ENCODE measurements around the gene CAMK2B.

The CAMK2B gene

DNA sequence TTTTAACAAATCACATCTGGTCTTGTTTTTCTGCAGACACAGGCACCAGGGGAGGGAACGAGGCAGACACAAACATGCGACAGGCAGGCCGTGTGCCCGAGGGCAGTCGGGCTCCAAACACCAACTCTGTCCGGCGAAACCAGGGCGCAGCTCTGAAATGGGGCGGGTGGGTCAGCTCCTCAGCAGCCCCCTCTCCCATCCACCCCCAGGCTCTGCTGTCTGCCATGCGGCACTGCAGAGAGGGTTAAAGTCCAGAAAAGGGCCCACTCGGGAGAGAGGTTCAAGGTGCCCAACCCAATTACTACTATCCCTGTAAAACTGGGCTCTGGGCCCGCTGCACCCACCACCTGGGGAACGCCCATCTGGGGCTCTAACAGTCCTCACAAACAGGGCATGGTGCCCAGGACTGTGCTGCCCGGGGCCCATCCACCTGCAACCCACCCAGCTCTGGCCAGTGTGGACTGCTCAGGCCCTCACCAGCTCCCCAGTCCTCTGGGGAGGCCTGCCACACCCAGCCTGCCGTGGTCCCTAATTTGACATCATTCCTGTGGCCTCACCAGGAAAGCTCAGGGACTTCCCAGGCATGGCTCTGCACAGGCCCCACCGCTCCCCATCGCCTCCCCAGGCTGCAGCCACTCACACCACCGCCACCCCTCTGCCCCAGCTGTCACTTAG is 105.9 kb downstream of the CAMK2B start:
- TF ChIP-seq GATA3 (IDR thresholded peaks at IDR 0.05; ENCODE audit: low read depth, low read length) (no peak), GATA2 (IDR thresholded peaks at IDR 0.05; ENCODE audit: low read depth, low read length) (no peak)

GRCh38 chr7:44218418-44219201 is 106.8 kb downstream of the CAMK2B start:
- no peak for TF ChIP-seq GATA3 (IDR thresholded peaks at IDR 0.05; ENCODE audit: low read depth, low read length)

- no peak for TF ChIP-seq GATA2 (IDR thresholded peaks at IDR 0.05; ENCODE audit: low read depth, low read length)
- TF ChIP-seq GATA3 (IDR thresholded peaks at IDR 0.05; ENCODE audit: low read depth, low read length), result no peak
Measured at GRCh38 chr7:44217852-44218402, 107.5 kb downstream of the CAMK2B start.

- TF ChIP-seq GATA2 (IDR thresholded peaks at IDR 0.05; ENCODE audit: low read depth, low read length) (no peak), GATA3 (IDR thresholded peaks at IDR 0.05; ENCODE audit: low read depth, low read length) (no peak)
Measured at GRCh38 chr7:44217223-44217714, 108.1 kb downstream of the CAMK2B start.

DNA sequence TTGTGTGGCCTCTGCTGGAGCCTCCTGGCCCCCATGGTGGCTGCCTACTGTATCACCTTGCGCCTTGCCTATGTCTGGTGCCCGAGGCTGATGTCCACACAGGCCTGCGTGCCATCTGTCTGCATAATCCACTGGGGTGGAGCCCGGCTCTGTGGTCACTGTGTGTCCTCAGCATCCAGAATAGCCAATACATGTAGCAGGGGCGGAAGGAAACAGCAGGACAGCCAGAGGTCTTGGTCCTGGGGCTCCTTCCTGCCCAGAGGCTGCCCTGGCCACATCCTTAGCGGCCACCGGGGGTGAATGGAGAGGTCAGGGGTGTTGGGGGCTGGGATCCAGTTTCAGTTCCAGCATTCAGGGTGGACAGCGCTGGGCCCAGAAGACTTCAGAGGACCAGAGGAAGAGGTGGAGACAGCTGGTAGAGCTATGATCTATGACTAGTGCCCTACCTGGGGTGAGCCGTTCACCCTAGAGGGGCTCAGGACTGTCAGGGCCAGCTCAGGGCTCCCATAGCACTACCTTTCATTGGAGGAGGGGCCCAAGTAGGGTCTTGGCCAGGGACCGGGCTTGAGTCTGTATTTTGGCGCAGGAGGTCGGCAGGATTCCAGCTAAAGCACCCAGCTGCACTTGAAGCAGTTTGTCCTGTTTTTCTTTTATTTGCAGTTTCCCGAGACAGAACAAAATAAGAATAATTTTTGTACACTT is 108.7 kb downstream of the CAMK2B start:
- TF ChIP-seq GATA2 (IDR thresholded peaks at IDR 0.05; ENCODE audit: low read depth, low read length), result no peak
- TF ChIP-seq GATA3 (IDR thresholded peaks at IDR 0.05; ENCODE audit: low read depth, low read length), result no peak

GRCh38 chr7:44216019-44216418 is 109.4 kb downstream of the CAMK2B start:
- no peak for TF ChIP-seq GATA2 (IDR thresholded peaks at IDR 0.05; ENCODE audit: low read depth, low read length)
- TF ChIP-seq GATA3 (IDR thresholded peaks at IDR 0.05; ENCODE audit: low read depth, low read length), result no peak

GRCh38 chr7:44215531-44215930 is 109.9 kb downstream of the CAMK2B start:
- TF ChIP-seq GATA2 (IDR thresholded peaks at IDR 0.05; ENCODE audit: low read depth, low read length) (no peak), GATA3 (IDR thresholded peaks at IDR 0.05; ENCODE audit: low read depth, low read length) (no peak)

GRCh38 chr7:44213877-44214388 is 111.5 kb downstream of the CAMK2B start:
- no peak for TF ChIP-seq GATA3 (IDR thresholded peaks at IDR 0.05; ENCODE audit: low read depth, low read length)
- TF ChIP-seq GATA2 (IDR thresholded peaks at IDR 0.05; ENCODE audit: low read depth, low read length), result no peak

DNA sequence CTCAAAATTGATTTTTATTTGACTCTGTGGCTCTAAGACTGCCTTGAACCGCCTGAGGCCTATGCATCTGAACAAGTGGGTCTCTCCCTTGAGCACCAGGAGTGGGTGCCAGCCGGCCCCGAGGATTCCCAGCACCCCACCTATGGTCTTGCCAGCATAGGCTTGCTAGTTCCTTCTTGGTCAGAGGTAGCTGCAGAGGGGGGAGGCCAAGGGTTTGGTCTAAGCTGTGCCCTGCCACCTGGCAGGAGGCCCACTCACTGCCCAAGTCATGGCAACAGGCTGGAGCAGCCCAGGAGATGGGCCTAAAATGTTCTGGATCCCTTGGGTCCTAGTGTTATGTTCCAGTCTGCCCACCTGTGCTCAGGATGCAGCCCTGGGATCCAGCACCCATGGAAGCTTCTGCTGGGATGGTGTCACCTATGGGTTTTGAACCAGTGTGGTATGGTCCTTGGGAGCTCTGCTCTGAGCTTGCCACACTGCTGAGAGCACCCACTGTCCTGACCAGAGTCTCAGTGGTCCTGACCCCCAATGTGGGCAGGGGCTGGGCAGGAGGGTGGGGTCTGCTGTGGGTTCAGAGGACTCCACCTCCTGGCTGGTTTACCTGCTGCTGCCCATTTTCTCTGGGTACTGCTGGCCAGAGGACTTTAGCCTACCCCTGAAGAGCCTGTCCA is 112.1 kb downstream of the CAMK2B start:
- no peak for TF ChIP-seq GATA3 (IDR thresholded peaks at IDR 0.05; ENCODE audit: low read depth, low read length)

DNA sequence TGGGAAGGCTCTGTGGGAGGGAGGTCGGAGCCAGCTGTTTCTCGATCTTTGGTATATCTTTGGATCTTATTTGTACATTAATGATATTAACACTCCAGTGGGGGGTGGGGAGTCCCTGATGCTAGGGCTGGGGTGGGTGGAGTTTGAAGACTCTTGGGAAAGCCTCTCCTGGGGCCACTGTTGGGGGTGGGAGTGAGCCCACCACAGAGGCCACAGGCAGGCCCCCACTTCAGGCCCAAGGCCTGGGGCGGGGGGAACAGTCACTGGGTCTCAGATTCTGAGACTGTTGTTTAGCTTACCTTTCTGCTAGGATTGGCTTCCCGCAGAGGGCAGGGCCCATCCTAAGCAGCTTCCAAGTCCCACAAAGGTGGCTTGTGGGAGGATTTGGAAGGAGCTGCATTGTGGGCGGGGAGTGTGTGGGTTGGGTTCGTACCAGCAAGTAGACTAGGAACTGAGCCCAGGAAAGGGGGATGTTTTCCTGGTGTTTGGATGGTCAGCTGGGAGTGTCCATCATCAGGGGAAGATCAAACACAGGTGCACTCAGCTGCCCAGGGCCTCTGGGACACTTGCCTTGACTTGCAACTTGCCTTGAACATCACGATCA is 112.7 kb downstream of the CAMK2B start:
- TF ChIP-seq GATA2 (IDR thresholded peaks at IDR 0.05; ENCODE audit: low read depth, low read length) (no peak), GATA3 (IDR thresholded peaks at IDR 0.05; ENCODE audit: low read depth, low read length) (no peak)

- TF ChIP-seq GATA2 (IDR thresholded peaks at IDR 0.05; ENCODE audit: low read depth, low read length) (no peak), GATA3 (IDR thresholded peaks at IDR 0.05; ENCODE audit: low read depth, low read length) (no peak)
Measured at GRCh38 chr7:44212018-44212417, 113.4 kb downstream of the CAMK2B start.

- no peak for TF ChIP-seq GATA2 (IDR thresholded peaks at IDR 0.05; ENCODE audit: low read depth, low read length)
- no peak for TF ChIP-seq GATA3 (IDR thresholded peaks at IDR 0.05; ENCODE audit: low read depth, low read length)
Measured at GRCh38 chr7:44211126-44211675, 114.2 kb downstream of the CAMK2B start.

DNA sequence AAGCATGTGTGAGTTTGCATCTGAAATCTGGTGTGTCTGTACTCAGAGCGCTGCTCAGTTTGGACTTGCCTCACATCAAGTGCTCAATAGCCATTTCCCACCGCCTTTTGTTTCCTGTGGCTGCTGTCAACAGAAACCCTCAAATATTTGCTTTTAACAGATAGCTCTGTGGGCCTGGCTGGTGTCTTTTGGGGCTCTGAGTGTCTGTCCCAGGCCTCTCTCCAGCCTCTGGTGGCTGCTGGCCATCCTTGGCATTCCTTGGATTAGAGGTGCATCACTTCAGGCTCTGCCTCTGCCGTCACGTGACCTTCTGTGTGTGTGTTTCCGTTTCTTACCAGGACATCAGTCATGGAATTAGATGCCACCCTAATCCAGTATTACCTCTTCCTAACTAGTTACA is 115.3 kb downstream of the CAMK2B start:
- no peak for TF ChIP-seq GATA3 (IDR thresholded peaks at IDR 0.05; ENCODE audit: low read depth, low read length)
- TF ChIP-seq GATA2 (IDR thresholded peaks at IDR 0.05; ENCODE audit: low read depth, low read length), result no peak
